C4-2B (cell line): ENCODE data around the gene FOXO6.

ENCODE experiments used
- ZFX ChIP-seq: fragments of 450-650 bp; IDR thresholded peaks from 2 replicates; pipeline ENCODE4 v1.6.1; 2017
- TF ChIP-seq, protein P1 (sequence below): fragments of 450-650 bp; conservative IDR thresholded peaks from 2 replicates; pipeline ENCODE4 v1.5.1; 2017; ENCODE audit warnings: mild to moderate bottlenecking

DNA sequence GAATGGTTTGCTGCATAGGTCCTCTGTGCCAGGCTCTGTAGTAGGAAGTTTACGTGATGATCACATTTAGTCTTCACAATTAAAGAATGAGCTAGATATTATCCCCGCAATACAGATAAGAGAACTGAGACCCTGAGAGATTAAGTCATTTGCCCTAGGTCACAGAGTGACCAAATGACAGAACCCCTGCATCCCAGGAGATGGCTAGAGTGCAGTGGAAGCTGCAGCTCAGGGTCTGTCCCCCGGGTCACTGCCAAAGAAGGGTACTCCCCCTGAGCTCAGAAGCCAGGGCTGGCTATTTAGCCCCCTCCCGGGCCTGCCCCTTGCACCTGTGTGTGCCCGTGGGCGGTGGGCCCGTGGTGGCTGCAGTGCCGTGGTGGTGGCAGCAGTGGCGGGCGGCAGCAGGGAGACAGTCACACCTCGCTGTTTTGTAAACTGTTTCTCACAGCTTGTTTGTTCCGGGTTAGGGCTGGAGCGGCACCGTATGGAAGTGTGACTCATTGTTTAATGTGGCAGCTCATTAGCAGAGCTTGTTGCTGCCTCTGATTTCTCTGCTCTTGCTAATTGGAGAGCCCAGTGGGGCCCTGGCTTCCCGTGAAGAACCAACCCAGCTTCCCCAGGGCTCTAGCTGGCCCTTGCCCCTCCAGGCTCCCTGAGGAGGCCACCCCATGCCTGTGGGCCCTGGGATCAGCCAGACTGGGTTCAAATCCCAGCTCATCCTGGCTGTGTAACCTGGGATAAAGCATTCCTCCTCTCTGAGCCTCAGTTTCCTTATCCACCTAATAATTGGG lies 19.3 kb upstream of the FOXO6 start:
- TF ChIP-seq, protein P1, sequence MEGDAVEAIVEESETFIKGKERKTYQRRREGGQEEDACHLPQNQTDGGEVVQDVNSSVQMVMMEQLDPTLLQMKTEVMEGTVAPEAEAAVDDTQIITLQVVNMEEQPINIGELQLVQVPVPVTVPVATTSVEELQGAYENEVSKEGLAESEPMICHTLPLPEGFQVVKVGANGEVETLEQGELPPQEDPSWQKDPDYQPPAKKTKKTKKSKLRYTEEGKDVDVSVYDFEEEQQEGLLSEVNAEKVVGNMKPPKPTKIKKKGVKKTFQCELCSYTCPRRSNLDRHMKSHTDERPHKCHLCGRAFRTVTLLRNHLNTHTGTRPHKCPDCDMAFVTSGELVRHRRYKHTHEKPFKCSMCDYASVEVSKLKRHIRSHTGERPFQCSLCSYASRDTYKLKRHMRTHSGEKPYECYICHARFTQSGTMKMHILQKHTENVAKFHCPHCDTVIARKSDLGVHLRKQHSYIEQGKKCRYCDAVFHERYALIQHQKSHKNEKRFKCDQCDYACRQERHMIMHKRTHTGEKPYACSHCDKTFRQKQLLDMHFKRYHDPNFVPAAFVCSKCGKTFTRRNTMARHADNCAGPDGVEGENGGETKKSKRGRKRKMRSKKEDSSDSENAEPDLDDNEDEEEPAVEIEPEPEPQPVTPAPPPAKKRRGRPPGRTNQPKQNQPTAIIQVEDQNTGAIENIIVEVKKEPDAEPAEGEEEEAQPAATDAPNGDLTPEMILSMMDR: no peak
- TF ChIP-seq ZFX: no peak
